Ramos (cell line): ENCODE measurements around the gene RASGRP2.

ENCODE experiments used
- in situ Hi-C: fragments of 300-500 bp; cut with MboI; formaldehyde crosslinking; loops from one replicate; pipeline ENCODE4 v1.14.3; 2022; ENCODE audit warnings: low sequenced_read_pairs; ENCODE audit not compliant: unreplicated experiment

RASGRP2 gene

DNA sequence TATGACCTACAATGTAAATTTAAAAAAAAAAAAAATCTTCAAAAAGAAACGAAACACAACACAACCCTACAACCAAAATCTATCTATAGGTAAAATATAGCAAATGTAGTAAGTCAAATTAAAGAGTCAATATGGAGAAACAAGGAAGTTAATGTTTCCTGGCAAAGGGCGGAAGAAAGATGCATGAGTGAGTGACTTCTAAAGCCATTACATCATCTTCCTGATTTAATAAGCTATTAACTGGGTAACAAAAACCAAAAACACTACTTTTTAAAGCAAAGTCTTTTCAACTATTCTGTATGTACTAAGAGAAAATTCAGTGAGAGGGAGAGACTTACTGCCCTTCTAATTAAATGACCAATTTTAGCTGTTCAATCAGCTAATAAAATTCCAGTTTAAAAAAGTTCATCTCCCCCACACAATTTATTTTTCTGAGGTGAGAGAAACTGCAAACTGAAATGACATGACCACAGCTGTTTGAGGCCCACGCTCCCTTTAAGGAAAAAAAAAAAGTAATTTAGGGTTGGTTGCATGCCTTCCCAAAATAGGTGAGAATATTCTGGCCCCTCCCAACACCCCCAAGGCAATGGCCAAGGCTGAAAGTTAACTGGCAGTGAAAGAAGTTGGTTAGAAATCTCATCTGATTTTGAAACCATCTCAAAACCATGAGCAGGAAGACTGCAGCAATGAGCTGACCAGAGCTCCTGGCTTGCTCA lies 28.5 kb upstream of the RASGRP2 start:
- in situ Hi-C loops: no loop called here

DNA sequence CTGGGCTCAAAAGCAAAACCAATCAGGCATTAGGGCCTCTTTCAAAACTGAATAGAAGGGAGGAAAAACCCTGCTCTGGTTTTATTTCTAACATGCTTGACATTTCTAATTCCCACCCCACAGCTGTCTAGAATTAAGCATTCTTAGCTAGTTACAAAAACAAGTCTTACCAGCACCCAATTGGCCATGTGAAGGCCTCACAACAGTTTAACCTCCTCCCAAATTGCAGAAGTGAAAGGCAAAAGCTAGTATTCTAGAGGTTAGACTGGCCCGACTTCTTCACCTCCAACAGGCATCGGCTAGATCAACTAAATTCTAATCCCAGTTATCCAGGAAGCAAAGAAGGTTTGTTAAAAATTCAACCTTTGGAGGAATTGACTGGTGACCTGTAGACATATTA lies 27.9 kb upstream of the RASGRP2 start:
- in situ Hi-C loops: no loop called here

DNA sequence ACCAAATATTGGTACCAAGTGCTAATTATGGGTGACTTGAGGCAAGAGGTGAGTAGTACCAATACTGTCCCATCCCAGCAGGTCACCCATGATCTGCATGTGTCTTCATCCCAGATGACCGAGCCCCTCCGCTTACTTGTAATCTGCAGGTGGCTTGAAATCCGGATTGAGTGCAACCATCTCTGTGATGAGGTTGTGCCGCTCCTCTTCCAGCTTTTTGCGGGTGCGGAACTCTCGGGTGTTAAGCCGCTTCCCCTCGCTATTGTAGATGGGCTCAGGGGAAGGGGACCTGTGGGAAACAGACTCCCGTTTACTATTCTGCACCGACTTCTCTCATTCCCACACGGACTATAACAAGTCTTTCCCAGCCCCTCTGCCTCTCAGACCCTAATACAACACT lies 26.2 kb upstream of the RASGRP2 start:
- in situ Hi-C loops: no loop called here

DNA sequence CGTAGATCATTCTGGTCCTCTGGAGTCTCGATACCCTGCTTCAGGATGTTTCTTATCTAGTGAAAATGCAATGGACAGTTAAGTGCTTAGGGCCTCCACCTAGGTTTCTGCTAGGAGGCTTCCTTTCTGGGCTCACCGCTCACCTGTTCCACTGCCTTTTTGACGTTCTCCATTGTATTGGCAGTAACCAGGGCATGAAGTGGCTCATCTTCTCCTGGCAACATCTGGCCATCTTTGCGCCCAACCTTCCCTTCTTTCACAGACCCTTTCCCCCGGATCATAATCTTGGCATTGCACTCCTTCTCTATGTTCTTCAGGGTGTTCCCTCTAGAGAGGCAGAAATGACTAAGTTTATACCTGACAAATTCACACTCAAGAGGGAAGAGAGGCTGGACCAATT lies 25.3 kb upstream of the RASGRP2 start:
- in situ Hi-C loops: no loop called here

DNA sequence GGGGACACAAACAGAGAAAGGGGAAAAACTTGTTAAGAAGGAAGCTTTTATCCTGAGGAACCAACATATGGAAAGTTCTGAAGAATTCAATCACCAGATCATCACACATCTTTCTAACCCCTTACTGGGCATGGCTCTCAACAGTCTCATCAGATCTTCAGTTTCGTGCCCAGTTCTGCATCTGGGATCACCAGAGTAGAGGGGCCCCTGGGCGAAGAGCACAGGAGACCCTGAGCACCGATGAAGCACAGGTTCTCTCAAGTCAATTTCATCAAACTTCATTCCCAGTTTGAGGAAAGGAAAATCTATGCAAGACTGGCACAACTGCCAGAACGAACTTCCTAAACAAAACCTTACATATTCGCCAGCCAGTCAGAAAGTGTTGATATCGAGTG lies 24.4 kb upstream of the RASGRP2 start:
- in situ Hi-C loops: no loop called here

DNA sequence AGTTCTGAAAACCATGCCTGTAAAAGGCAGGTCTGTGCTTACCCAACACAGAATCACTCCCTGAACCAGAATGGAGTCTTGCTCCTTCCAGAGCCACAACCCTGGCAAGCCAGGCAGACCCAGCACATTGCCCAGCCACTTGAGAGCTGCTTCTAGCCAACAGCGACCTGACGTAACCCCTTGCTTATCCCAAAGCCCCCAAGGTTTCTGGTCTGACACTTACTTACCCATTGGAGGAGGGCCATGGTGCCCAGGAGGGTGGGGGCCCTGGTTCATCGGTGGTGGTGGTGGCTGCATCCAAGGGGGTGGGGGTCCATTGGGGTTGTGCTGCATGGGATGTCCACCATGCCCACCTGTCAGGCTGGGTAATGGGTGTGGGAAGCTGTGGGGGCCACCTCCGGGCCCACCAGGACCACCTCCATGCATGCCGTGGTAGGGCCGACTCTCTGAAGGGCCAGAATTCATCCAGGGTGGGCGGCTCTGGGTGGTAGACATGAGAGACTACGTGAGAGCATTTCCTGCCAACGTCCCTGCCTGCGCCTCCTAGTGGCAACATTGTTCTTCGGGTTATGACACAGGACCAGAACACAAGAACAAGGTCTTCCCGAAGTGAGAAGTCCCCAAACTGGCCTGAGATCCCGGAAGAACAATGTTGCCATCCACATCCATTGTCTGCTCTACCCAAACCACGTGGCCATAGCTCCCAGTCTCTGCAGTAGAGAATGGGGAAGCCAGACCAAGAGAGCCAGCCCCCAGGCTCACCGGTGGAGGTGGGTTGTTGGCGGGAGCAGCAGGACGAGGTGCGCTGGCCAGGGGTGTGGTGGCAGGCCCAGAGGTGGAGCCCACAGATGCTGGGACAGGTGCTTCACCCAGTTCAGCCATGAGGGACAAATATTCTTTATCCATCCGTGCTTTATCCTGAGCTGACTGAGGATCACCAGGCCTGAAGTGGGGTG lies 23.7 kb upstream of the RASGRP2 start:
- in situ Hi-C loops: no loop called here

DNA sequence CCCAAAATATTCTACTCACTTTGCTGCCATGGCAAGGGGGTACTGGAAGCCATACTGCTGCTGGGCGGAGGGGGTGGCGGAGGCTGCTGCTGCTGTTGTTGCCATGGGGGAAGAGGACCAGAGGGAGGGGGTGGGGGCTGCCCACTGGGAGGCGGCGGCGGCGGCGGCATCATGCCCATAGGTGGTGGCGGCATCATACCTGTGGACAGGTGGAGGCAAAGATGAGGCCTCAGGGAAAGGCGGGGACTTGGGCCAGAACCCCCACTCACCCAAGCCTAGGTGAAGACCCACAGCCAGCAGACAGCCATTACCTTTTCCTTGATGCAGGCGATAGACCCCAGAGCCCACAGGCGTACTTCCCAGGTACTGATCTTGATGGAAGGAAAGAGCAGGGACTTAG lies 22.9 kb upstream of the RASGRP2 start:
- in situ Hi-C loops: no loop called here

DNA sequence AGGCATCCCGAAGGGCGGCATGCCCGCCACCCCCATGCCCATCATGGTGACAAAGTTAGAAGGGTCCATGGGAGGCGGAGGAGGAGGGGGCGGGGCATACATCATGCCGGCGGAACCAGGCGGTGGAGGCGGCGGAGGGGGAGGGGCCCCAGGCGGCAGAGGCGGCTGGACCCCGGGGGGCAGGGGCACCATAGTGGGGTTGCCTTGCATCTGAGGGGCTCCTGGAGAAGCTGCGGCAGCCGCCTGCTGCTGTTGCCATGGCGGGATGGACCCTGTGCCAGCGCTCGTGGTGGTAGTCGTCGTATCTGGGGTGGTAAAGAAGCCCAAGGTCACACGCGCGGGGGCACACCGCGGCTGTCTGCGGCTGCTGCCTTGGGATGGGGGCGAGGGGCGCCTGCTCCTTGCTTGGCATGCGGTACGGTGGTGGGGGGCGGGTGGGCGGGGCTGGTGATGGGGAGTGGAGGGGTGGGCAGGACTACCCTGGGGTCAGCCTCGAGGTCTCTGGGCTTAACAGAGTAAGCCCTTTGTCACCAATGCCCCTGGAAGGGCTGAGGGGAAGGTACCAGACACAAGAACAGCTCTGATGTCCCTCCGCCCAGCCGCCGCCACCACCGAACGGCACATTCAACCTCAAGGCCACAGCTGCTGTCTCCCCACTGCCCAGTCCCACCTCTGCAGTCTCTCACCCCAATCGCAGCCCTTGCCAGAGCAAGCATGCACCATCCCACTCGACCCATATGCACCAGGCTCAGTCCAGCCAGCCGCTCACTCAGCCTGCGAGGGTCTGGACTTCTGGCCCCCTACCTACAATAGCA lies 22.1 kb upstream of the RASGRP2 start:
- in situ Hi-C loops: no loop called here

DNA sequence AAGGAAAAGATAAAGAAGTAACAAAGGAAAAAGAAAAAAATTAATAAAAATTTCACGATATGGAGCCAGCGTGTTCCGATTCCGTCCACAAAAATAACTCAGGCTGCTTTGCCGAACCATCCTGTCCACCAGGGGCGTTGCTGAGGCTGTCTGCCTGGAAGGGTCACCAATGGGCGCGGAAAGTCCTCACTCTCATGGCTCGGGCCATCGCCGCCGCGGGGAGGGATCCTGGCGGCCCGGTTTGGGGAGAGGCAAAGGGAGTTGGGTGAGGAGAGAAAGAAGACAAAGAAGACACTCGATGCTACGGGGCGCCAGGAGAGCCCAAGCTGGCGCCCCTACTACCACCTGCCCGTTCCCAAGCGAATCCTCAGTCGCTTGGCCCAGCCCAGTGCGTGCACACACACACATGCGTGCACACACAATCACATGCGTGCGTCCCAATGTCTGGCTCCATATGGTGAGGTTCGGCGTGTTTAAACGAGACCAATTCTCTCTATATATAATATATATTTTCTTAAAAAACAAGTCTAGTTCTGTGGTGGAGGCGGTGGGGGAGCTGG lies 21.4 kb upstream of the RASGRP2 start:
- in situ Hi-C loops: no loop called here

DNA sequence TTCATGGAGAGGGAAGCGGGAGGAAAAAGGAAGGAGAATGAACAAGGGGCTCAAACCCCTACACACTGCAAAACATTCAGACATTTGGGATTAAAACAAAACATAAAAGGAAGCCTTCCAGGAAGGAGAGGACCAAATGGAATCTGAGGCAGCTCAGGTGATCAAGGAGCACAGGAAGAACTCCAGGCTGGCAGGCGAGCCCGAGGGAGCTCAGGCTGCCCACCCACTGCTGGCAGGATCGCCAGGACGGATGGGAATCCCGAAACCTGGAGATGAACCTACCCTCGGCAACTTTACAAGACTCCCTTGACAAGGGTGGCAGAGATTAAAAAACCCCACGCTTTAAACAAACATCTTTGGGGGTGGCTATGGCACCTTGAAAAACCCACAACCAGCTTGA lies 20.8 kb upstream of the RASGRP2 start:
- in situ Hi-C loops: no loop called here

DNA sequence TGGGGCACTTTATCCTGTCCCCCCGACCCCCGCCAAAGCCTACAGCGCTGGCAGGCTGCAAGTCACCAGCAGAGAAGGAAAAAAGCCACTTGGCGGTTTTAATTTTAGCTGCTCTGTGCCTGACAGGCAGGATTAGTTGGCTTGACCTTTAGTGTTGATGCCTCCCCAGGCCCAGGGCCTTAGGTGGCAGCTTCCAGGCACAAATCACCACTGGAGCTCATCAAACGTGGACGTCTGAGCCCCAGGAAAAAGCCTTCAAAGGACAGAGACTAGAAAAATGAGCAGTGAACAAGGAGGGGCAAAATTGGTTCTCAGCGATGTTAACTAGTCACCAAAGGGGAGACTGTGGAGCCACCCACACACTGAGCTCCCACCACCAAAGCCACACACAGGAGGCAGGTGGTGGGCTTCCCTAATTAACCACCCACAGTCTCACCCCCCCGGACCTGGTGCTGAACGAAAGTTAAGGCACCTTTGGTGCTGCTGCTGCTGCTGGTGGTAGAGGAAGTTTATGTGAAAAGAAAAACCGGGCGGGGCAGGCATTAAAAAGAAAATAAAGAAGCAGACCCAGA lies 20.2 kb upstream of the RASGRP2 start:
- in situ Hi-C loops: no loop called here

DNA sequence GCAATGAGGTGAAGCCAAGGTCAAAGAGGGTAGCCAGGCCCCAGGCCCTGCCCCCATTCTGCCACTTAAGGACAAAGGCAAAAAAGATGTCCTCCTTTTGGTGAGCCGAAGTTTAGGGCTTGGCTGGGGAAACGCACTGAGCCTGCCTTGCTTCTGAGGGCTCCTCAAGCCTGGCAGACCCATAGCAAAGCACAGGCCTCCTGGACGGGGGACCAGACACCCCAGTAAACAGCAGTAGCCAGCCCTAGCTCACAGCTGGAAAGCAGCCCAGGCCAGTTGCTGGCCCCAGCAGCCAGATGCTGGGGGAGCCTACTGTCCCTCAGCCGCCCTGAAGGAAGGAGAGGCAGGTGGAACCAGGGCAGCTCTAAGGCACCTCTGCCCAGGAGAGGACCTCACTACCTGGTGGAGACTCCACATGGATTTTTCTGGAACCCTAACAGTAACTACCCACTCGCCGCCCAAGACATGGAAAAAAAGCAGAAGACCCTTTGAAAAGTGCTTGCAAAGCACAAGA lies 19.6 kb upstream of the RASGRP2 start:
- in situ Hi-C loops: no loop called here

DNA sequence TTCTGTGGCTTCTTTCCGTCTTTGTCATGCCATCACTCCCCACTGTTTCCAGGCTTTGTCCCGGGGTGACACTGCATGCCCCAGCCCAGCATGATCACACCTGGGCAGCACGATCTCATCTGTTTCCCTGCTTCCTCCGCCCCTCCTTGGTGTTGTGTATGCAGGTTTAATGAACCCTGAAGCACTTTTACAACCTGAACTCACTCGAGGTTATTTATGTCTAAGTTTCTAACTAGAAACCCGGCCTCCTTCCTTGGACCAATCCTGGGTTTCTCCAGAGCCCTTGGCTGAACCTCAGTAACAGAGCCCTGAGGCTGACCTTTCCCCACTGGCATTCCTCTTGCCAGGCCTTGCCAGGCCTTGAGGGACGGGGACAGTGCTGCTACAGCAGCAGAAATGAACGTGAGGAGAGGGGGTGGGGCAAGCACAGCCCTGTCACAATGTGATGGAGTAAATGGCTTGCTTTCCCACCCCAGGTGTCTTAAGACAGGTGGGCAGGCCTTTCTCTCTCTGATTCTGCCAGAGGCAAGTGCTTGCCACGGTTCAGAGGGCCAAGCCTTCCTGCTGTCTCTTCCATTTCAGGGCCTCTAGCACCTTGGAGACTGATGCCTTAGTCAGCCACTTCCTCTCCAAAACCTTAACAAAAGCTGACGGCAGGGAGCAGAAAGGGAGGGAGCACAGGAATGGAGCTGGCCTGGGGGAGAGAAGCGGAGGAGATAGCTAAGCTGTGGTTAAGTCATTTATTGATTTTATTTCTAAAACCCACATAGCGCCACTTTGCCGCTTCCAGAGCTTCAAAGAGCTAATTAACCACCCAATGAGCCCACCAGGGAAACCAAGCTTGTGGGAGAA lies 19.0 kb upstream of the RASGRP2 start:
- in situ Hi-C loops: no loop called here

DNA sequence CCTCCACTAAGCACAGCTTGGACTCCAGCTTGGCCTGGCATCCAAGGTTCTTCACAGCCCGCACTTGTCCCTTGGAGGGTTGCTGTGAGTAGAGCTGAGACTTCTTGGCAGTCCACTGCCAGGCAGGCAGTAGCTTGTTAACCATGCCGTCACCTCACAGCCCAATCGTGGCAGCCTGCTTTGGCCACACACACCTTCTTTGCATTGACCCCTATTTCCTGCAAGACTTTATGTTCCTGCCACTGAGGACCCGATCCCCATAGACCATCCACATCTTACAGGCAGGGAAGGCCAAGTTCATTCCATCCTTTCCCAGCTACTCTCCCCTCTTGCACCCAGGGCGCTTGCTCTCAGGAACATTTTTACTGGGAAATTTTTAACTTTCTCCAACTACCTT lies 18.3 kb upstream of the RASGRP2 start:
- in situ Hi-C loops: no loop called here

DNA sequence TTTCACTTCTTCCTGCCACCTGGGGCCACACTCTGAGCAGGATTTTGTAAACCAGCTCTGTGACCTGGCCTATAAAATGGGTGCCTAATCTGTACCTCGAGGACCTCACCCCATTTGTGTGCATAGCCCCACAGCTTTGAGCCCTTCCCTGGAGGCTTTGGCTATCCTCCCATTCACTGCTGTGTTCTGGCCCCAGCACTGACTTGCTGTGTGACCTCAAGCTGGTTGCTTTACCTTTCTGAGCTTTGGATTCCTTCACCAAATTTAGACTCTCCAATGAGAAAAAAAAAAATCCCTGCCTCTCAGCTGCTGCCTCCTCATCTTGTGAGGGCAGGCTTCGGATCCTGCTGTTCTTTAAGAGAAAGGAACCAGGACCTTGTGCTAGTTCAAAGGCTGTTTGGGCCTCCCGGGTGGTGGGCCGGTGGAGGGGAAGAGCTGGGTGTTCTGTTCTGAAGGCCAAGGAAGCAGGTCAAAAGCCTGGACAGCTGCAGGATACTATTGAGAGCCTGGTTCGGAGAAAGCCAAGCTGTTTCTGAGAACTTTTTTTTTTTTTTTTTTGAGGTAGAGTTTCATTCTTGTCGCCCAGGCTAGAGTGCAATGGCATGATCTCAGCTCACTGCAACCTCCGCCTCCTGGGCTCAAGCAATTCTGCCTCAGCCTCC lies 16.9 kb upstream of the RASGRP2 start:
- in situ Hi-C loops: no loop called here

DNA sequence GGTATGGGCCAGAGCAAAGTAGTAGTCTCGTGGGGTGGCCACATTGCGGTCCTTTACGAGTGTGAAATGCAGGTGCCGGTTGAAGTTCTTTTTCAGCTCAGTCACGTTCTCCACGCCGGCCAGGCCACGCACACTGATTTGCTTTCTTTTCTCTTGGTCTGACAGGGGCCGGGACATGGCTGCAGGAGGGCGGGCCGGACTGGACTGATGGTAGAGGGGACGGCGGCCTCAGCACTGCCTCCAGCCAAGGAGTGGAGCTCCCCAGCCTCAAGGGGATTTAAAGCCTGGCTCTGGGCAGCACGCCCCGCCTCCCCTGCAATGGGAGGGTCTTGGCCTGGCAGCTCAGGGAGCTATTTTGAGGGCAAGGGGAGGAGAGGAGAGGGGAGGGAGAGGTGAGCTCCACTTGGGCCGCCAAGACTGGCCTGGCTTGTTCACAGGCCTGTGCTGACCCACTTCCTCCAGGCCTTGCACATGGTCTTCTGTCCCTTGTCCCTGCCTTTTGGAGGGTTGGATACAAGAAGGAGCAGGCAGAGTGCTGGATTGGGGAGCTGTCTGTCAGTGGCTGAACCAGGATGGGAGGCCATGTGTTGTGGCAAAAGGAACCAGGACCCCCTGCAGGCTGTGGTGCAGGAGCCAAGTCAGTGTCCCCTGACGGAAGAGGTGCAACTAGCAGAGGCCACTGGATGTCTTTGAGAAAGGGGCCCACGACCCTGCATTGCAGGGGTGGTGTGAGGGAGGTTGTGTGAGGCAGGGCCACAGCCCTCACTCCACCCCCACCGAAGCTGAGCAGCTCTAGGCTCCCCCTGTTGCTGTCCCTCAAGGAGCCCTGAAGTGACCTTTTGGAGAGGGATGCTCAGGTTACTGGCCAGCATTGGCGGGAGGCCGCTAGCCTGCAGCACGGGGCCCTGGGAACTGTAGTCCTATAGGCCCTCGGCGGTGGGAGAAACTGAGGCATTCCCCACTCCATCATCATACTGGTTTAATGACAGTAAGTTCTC lies 16.1 kb upstream of the RASGRP2 start, which contains the start of gene PYGM:
Gene PYGM, minus strand, starts transcription at position 253 of the 998 bp plus-strand sequence. Its CDS starts 76 bp downstream, at position 177.
- in situ Hi-C loops: no loop called here

DNA sequence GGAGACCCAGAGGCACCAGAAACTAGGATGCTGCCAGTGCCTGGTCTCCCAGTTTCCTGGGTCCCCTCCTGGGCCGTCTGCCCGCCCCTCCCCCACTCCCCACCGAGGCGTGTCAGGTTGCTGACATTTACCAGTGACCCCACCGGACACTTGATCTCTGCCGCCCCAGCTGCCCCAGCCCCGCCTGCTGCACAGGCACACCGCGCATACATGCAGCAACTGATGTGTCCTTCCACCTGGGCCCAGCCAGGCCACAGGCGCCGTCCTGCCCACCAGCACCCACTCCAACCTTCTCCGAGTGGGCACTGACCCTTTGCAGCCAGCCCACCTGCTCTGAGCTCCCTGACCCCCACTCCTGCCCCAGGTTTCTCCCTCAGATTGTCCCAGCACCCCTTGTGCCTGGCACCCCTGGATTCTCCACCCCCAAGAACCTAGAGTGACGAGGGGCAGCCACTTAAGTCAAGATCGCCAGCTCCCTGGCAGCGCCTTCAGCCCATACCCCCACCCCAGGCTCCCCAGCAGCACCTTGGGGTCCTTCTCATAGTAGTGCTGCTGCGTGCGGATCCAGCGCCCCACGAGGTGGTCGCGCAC lies 15.3 kb upstream of the RASGRP2 start:
- in situ Hi-C loops: no loop called here
